GM19438 (cell line): ENCODE measurements around the gene CATSPER4.

Source experiments
- ATAC-seq: cut with Tn5 transposase; IDR thresholded peaks from one replicate; pipeline ENCODE4 v1.9.1; 2021; ENCODE audit warnings: low read depth; ENCODE audit not compliant: unreplicated experiment

Gene CATSPER4

GRCh38 chr1:26234644-26235370 lies 44.4 kb downstream of the CATSPER4 start:
- no peak for ATAC-seq

GRCh38 chr1:26237230-26237966 lies 47.0 kb downstream of the CATSPER4 start:
- ATAC-seq = no peak

- ATAC-seq = no peak
These were observed 49.5 kb downstream of the CATSPER4 start for GRCh38 chr1:26239936-26240335.
